CD4-positive, alpha-beta T cell treated with Interleukin-6 at 100 ng/mL for 8 hours (primary cell): ENCODE results near the gene PDE4D.
A peak's percentile ranks its signal among the peaks of the same experiment; 100 is the strongest.
"Not testable (repeated sequence)": the region's sequence is repeated elsewhere in the genome, so short reads cannot be mapped to it uniquely, and the experiment has no call there.

Experiments
- DNase-seq: peaks from one replicate; pipeline ENCODE4 v3.0.0-alpha.2; 2020; ENCODE audit warnings: mixed read lengths, low spot score

PDE4D gene

GRCh38 chr5:59416451-59416850 is 477.1 kb downstream of the PDE4D start:
- DNase-seq, result no peak

DNA sequence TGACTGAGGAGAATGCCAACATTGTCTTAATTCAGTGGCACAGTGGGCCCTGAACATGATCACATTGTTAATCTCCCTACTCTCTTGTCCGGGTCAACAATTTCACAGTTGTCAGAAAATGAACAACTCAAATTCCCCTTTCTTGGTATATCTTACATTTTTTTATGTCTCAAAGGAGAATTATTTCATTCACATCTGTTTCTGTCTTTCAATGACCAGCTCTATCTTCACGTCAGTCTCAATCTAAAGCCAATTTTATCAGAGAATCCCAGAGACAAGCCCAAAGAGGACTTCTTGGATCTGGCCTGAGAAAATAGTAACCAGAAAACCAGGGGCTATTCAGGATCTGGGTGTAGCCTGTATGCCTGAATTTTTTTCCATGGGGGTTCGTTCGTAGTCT is 477.5 kb downstream of the PDE4D start:
- DNase-seq, result no peak

DNA sequence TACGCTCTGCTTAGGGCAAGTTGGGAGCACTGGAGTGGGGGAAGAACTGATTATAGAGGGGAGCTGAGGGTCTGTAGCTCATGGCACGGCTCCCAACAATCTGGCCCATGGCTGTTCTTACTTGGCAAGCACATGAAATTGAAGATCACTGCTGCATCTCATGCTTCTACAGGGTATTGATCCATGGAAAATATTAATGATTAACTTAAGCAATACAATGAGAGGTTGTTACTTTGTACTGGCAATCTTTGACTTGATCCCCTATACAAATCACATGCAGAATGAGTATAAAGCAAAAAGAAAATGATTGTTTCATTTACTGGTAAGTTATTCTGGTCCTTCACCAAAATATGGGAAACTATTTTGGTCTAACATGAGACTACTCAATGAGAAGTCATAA is 481.1 kb downstream of the PDE4D start:
- DNase-seq, result no peak

- DNase-seq, result not testable (repeated sequence)
Observed at GRCh38 chr5:59408997-59409396, 484.5 kb downstream of the PDE4D start.

- DNase-seq, result no peak
Observed at GRCh38 chr5:59407967-59408366, 485.6 kb downstream of the PDE4D start.

- DNase-seq, result no peak
Observed at GRCh38 chr5:59401637-59402036, 491.9 kb downstream of the PDE4D start.

- DNase-seq, result not testable (repeated sequence)
Observed at GRCh38 chr5:59394956-59395355, 498.6 kb downstream of the PDE4D start.

GRCh38 chr5:59393585-59394420 is 499.7 kb downstream of the PDE4D start:
- no peak for DNase-seq

DNA sequence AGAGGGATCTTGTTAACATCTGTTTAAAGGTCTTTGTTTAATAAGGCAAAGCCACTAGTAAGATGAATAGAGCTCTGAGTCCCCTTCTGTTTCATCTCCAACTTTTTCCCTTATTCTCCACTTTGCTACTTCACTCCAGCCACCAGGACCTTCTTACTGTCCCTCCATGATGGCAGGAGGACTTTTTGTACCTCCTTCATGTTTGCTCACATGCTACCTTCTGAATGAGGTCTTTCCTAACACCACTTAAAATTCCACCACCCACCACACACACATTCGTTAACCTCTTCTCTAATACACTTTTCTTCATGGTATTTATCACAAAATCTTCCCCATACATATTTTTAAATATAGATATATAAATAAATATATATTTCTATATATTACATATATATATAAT is 501.9 kb downstream of the PDE4D start:
- DNase-seq, result no peak

DNA sequence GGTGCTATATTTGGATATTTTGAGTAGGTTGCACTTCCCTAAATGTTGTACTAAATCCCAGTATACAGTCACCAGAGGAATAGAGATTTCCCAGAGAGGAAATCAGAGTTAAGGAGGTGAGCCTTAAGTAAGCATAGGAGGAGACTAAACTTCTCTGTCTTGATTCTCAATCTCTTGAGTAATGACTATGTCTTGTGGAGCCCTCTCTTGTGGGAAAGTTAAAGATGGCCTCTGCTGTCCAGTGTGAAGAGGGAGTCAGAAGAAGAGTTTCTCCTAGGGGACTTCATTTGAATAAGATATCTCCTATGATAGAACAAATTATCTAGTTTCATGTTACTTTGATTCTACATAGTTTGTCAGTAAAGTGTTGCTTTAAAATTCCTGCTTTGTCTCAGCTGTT is 502.5 kb downstream of the PDE4D start:
- no peak for DNase-seq

DNA sequence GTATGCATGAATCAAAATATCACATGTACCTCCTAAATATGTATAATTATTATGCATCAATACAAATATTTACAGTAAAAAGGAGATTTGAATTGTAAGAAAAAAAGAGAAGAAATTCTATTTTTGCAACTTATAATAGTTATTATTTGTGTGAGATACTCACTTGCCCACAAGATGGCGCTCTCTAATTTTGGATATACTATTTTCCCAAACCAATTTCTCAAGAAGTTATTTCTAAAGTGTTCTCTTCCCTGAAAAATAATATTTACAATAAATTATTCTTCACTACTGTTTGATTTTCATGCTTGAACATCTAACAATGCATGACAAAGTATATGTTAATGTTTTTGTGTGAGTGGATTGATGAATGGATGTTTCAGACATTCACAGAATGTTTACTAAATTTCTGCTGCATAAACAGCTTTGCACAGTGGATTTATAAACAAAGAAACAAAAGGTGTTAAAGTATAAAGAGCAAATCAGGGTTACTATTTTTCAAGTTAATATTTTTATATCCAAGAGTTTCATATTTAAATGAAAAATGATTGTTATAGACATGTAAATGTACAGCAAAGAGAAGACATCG is 503.4 kb downstream of the PDE4D start:
- DNase-seq, result no peak

DNA sequence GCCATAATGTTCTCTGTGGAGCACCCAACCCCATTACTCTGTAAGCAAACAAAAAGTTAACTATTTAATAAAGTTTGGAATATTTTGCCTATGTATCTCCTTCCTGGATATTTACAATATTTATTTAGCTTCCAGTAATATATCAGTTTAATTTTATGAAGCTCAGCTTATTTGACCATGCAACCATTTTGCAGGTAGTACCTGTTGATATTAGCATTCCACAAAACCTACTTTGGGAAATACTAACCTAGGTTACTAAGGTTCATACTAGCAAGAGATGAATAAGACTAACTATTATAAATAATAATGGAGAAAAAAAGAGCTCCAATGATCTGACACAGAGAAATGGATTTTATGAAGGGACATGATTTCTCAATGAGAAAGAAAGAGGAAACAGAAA is 506.4 kb downstream of the PDE4D start:
- DNase-seq, result no peak

DNA sequence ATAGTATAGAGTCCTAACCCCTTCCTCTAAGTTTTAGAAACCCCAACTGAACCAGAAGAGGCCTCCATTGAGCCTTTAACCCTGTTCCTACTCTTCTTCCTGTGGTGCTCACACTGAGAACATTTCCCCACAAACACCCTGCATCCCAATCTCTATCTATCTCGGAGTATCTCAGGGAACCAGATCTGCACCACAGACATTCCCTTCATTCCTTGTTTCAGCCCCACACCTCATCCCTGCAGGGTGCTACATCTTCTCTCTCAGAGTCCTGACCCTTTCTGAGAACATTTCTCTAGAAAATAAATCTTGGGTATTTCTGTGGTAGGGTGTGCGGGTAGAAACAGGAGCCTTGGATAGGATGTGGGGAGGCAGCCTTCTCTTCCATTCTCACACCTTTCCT is 507.8 kb downstream of the PDE4D start:
- DNase-seq, result no peak

DNA sequence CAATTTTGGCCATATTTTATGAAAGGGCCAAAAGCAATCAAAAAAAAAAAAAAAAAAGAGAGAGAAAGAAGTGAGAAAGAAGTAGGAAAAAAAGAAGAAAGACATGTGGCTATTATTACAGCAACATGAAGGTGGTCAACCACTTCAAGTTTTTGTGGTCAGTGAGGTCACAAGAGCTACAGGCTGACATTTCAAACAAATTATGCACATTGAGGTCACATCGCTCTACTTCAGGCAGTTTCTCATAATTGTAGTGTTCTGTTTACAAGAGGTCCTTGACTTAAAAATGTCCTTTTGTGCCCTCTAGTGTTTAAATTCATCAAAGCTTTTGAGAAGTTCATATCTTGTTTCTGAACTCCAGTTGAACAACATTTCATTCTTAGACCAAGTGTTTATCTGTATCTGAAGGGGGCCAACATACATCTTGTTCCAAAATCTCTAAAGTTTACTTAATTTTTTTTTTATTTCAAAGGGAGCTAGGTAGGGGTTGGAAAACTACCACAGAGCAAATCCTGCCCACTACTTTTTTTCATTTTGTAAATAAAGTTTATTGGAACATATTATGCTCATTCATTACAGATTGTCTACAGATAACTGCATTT is 513.1 kb downstream of the PDE4D start:
- DNase-seq, result peak; percentile 17

DNA sequence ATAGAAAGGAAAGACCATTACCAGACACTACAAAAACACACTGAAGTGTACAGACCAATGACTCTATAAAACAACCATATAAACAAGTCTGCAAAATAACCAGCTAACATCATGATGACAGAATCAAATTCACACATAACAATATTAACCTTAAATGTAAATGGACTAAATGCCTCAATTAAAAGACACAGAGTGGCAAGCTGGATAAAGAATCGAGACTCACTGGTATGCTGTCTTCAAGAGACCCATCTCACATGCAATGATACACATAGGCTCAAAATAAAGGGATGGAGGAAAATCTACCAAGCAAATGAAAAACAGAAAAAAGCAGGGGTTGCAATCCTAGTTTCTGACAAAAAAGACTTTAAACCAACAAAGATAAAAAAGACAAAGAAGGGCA is 519.5 kb downstream of the PDE4D start:
- not testable (repeated sequence) for DNase-seq

DNA sequence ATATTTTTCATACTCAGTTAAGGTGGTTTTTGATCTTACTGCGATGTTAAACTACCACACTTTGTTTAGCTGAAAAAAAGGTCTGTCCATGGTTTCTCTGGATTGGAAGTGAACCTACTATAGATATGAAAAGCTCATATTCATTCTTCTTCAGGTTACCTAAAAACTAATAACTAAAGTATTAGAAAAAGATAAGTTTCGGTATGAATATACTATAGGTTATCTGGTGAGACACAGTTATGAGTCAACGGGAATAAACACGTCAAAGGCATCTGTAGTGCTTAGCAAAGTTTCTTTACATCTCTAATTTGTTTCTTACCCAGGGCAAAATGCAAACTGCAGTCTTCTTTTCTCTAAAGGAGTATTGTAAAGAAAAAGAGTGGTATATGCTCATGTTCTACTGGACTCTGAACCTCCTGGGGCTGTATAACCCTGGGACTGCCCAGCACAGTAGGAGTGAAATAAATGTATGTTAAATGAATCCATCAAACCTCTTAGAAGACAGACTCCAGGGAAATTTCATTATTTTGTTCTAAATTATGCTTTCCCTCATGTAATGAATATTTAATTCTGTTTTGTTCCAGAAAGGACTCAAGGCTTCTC is 521.9 kb downstream of the PDE4D start:
- no peak for DNase-seq

GRCh38 chr5:59368951-59369350 is 524.6 kb downstream of the PDE4D start:
- DNase-seq, result no peak

- DNase-seq, result peak; percentile 13
Observed at GRCh38 chr5:59367791-59368394, 525.6 kb downstream of the PDE4D start.

- DNase-seq, result no peak
Observed at GRCh38 chr5:59366784-59367183, 526.7 kb downstream of the PDE4D start.

GRCh38 chr5:59362438-59362837 is 531.1 kb downstream of the PDE4D start:
- no peak for DNase-seq

GRCh38 chr5:59361454-59361853 is 532.1 kb downstream of the PDE4D start:
- DNase-seq, result no peak

GRCh38 chr5:59360130-59360555 is 533.4 kb downstream of the PDE4D start:
- DNase-seq, result no peak
